SK-N-SH (cell line): ENCODE results near the gene KIF15. TPM values are rescaled to one million over a fixed set of nuclear protein-coding genes. Genes with fewer than 3 reads are reported as not detected.

Experiments
- CTCF ChIA-PET: fragments of 300-600, 350-600 bp; formaldehyde crosslinking; extraction: SDS; loops from one replicate; lab custom pipeline; 2021; lab: Yijun Ruan, JAX
- POLR2A ChIA-PET: fragments of 350-600 bp; sonication (Branson Sonifier 250); formaldehyde crosslinking; extraction: SDS; loops from one replicate; lab custom pipeline; 2020; ENCODE audit warnings: antibody characterized with exemption, inconsistent platforms; lab: Yijun Ruan, JAX
- DNase-seq: peaks from one replicate; pipeline ENCODE4 v3.0.0; 2012
- H2AFZ ChIP-seq: fragments of 200-600 bp; sonication (generic); 2 replicates; pipeline ENCODE4 v1.8.1; 2016; ENCODE audit warnings: antibody characterized with exemption, mild to moderate bottlenecking, low read depth
- H3F3A ChIP-seq: fragments of 200-600 bp; sonication (generic); replicated peaks from 2 replicates; pipeline ENCODE3; 2016; ENCODE audit warnings: antibody characterized with exemption, mild to moderate bottlenecking; ENCODE audit not compliant: insufficient read depth
- H3K27ac ChIP-seq, 2 experiments: fragments of 200-500 bp in 1 of 2; fragments of 200-600 bp in 1 of 2; sonication (Bioruptor generic) in 1 of 2; sonication (generic), shearing (Covaris generic) in 1 of 2; 2 replicates each; pipeline versions ENCODE4 v1.5.1 to v1.6.1; 2014 to 2016; ENCODE audit warnings: low read depth in 2 of 2, inconsistent platforms in 1 of 2, low read length in 1 of 2, mild to moderate bottlenecking in 1 of 2, mixed read lengths in 1 of 2
- H3K27me3 ChIP-seq: fragments of 200-600 bp; sonication (generic), shearing (Covaris generic); 2 replicates; pipeline ENCODE4 v1.6.1; 2016; ENCODE audit warnings: mixed run types; ENCODE audit not compliant: insufficient read depth
- H3K36me3 ChIP-seq, 2 experiments: fragments of 200-500 bp in 1 of 2; fragments of 200-600 bp in 1 of 2; sonication (Bioruptor generic) in 1 of 2; sonication (generic) in 1 of 2; replicated peaks in 1 of 2; 2 replicates each; pipeline versions ENCODE3 to v1.5.1; 2014 to 2016; ENCODE audit warnings: low read length in 1 of 2, mild to moderate bottlenecking in 1 of 2; ENCODE audit not compliant: insufficient read depth in 2 of 2, control insufficient read depth in 1 of 2
- H3K4me1 ChIP-seq, 2 experiments: fragments of 200-500 bp in 1 of 2; fragments of 200-600 bp in 1 of 2; sonication (Bioruptor generic) in 1 of 2; sonication (generic), shearing (Covaris generic) in 1 of 2; 2 replicates each; pipeline versions ENCODE4 v1.5.1 to v1.6.1; 2014 to 2016; ENCODE audit warnings: low read depth in 1 of 2, low read length in 1 of 2, mixed run types in 1 of 2; ENCODE audit not compliant: insufficient read depth in 2 of 2, control insufficient read depth in 1 of 2
- H3K4me2 ChIP-seq: fragments of 200-600 bp; sonication (generic), shearing (Covaris generic); 2 replicates; pipeline ENCODE4 v1.6.1; 2017; ENCODE audit warnings: mixed run types
- H3K4me3 ChIP-seq, 2 experiments: fragments of 200-500 bp in 1 of 2; fragments of 200-600 bp in 1 of 2; sonication (Bioruptor generic) in 1 of 2; sonication (generic), shearing (Covaris generic) in 1 of 2; 2 replicates each; pipeline versions ENCODE4 v1.5.1 to v1.8.1; 2014 to 2016; ENCODE audit warnings: low read depth in 2 of 2, inconsistent platforms in 1 of 2, low read length in 1 of 2, mild to moderate bottlenecking in 1 of 2, mixed read lengths in 1 of 2, moderate library complexity in 1 of 2
- H3K79me2 ChIP-seq: fragments of 200-600 bp; sonication (generic); 2 replicates; pipeline ENCODE4 v1.8.1; 2017; ENCODE audit warnings: mild to moderate bottlenecking; ENCODE audit not compliant: insufficient read depth
- H3K9ac ChIP-seq: fragments of 200-600 bp; sonication (generic); 2 replicates; pipeline ENCODE4 v1.6.1; 2017; ENCODE audit warnings: mixed run types
- H3K9me2 ChIP-seq: fragments of 200-600 bp; sonication (generic); 2 replicates; pipeline ENCODE4 v1.6.1; 2017; ENCODE audit warnings: mixed run types
- H3K9me3 ChIP-seq: fragments of 200-600 bp; sonication (generic); 2 replicates; pipeline ENCODE4 v1.6.1; 2017; ENCODE audit warnings: mixed run types, mild to moderate bottlenecking, moderate library complexity
- H4K20me1 ChIP-seq: fragments of 200-600 bp; sonication (generic); 2 replicates; pipeline ENCODE4 v1.6.1; 2017; ENCODE audit warnings: mild to moderate bottlenecking, mixed run types; ENCODE audit not compliant: insufficient read depth
- CTCF ChIP-seq: fragments of 200-600 bp; sonication (generic); IDR thresholded peaks from 2 replicates; pipeline ENCODE4 v1.6.1; 2017; ENCODE audit warnings: antibody characterized with exemption, mild to moderate bottlenecking, moderate library complexity
- ELF1 ChIP-seq: IDR thresholded peaks from 2 replicates; pipeline ENCODE4 v1.4.0; 2012
- EP300 ChIP-seq, 2 experiments: IDR thresholded peaks; 2 replicates each; pipeline versions ENCODE4 v1.4.0 to v1.6.1; 2012; ENCODE audit warnings: borderline replicate concordance in 1 of 2, low read depth in 1 of 2, low read length in 1 of 2
- FOXJ3 ChIP-seq: sonication (generic); formaldehyde crosslinking; IDR thresholded peaks from 2 replicates; pipeline ENCODE4 v1.5.1; 2020; ENCODE audit warnings: mild to moderate bottlenecking, missing genetic modification reagents
- GABPA ChIP-seq: IDR thresholded peaks from 2 replicates; pipeline ENCODE4 v1.4.0; 2012; ENCODE audit warnings: low read depth, mild to moderate bottlenecking
- GATA2 ChIP-seq: sonication (generic); formaldehyde crosslinking; IDR thresholded peaks from 2 replicates; pipeline ENCODE4 v1.5.0; 2020; ENCODE audit warnings: mild to moderate bottlenecking, missing genetic modification reagents
- IRF3 ChIP-seq: fragments of 150-350 bp; IDR thresholded peaks from 2 replicates; pipeline ENCODE4 v1.6.1; 2016; ENCODE audit warnings: mild to moderate bottlenecking, low read depth, low read length
- JUND ChIP-seq: IDR thresholded peaks from 2 replicates; pipeline ENCODE4 v1.4.0; 2012
- NRF1 ChIP-seq: IDR thresholded peaks from 2 replicates; pipeline ENCODE4 v1.6.1; 2012; ENCODE audit warnings: low read depth, mild to moderate bottlenecking, low read length
- PBX3 ChIP-seq: IDR thresholded peaks from 2 replicates; pipeline ENCODE4; 2012
- RAD21 ChIP-seq: IDR thresholded peaks from 2 replicates; pipeline ENCODE4 v1.6.1; 2012; ENCODE audit warnings: mild to moderate bottlenecking, low read length
- RCOR1 ChIP-seq: fragments of 150-350 bp; IDR thresholded peaks from 2 replicates; pipeline ENCODE4 v1.6.1; 2017; ENCODE audit warnings: antibody characterized with exemption, low read length
- RXRA ChIP-seq: IDR thresholded peaks from 2 replicates; pipeline ENCODE4 v1.4.0; 2012; ENCODE audit warnings: low read depth, mild to moderate bottlenecking, borderline replicate concordance
- SIN3A ChIP-seq: IDR thresholded peaks from 2 replicates; pipeline ENCODE4 v1.6.1; 2012; ENCODE audit warnings: low read depth, mild to moderate bottlenecking, low read length, moderate library complexity, borderline replicate concordance
- SMC3 ChIP-seq: IDR thresholded peaks from 2 replicates; pipeline ENCODE4 v1.6.1; 2012; ENCODE audit warnings: low read depth, low read length, improper control_type of control experiment
- TEAD4 ChIP-seq: IDR thresholded peaks from 2 replicates; pipeline ENCODE4 v1.4.0; 2012; ENCODE audit warnings: mild to moderate bottlenecking, borderline replicate concordance; ENCODE audit not compliant: insufficient read depth
- WGBS: methylation state at CpG from one replicate; pipeline ENCODE4 v1.1.6; 2017; ENCODE audit warnings: low lambda C conversion rate; 5-methylcytosine and 5-hydroxymethylcytosine counted together
- polyA plus RNA-seq, 3 experiments: library from polyadenylated mRNA; depleted of rRNA; stranded (reverse); fragments of >200 nt; gene quantifications; 2 replicates each; pipeline ENCODE4 v1.2.3, GENCODE V29; 2012

KIF15 gene
- polyA plus RNA-seq, 1 of the 3 experiments (the other 2 are of a cell fraction) = 2.3 TPM

DNA sequence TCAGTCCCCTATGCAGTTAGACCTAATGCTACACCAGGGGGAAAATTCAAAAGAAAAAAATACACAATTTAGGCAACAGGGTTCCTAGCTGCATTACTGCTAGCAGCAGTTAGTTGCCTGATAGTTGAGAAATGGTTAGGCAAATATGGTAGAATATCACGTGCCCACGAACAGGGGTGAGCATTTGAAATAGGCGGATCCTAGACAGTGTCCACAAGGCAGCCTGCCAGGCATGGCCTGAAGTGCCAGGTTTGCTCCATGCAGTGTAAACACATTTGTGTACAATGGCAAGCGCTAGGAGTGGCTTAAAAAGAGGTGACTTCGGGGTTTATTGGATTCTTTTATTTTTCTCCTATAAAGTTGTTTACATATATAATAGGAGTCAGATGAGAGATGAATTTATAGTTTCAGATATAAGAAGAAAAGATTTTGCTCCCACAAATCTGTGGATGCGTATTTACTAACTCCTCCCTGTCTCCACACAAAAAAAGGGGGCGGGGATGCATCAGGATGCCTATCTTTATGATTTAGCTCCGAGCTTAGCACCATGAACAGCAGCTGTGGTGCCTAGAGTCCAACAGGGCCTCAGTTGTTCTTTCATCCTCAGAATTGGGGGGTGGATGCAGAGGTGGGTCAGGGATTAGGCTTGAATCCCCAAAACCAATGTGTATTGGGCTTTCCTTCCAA is 108.9 kb downstream of the KIF15 start (continued):
- TF ChIP-seq IRF3 (no peak), RCOR1 (no peak), JUND (no peak), GATA2 (CRISPR knock-in tag) (no peak), TEAD4 (no peak), FOXJ3 (no peak), EP300 (IDR thresholded peaks at IDR 0.05; ENCODE audit: borderline replicate concordance in 1 of 2, low read depth in 1 of 2, low read length in 1 of 2) (no peak)

DNA sequence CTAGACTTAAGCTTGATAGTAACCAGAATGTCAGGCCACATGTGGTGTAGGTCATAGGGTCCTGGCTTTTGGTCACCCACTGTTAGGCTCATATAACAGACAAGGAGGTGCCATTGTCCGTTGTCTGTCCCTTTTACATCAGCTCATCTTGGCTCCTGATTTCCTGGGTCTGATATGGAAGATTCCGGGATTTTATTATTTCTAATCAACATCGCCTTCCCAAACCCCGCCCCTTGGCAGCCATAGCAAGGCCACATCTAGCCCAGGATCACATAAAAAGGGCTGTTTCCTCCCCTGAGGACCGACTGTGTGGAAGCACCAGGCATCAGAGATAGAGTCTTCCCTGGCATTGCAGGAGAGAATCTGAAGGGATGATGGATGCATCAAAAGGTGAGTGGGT is 112.7 kb downstream of the KIF15 start, which contains the start of gene TGM4:
TGM4 (plus strand) TSS at position 301 of the 400 bp plus-strand sequence; CDS start at position 372, 71 bp downstream.
- Histone ChIP-seq H3F3A (no peaks in the 10 kb centered on the region), H3K27ac (no peak within 1 kb of the TSS), H3K4me3 (no peak within 1 kb of the TSS), H3K9me2 (no peaks in the 10 kb centered on the region), H3K36me3 (no peaks in the 10 kb centered on the region), H3K9me3 (no peaks in the 10 kb centered on the region), H4K20me1 (no peaks in the 10 kb centered on the region), H2AFZ (no peak within 1 kb of the TSS), H3K27me3 (no peaks in the 10 kb centered on the region), H3K9ac (no peak within 1 kb of the TSS), H3K4me1 (no peaks in the 10 kb centered on the region), H3K4me2 (no peak within 1 kb of the TSS), H3K79me2 (no peaks in the 10 kb centered on the region)
- no peak for TF ChIP-seq SIN3A
- TF ChIP-seq GABPA = no peak
- TF ChIP-seq RXRA = no peak
- no peak for TF ChIP-seq PBX3
- no peak for TF ChIP-seq CTCF
- no peak for TF ChIP-seq NRF1
- TF ChIP-seq JUND = no peak
- no peak for TF ChIP-seq RAD21
- TF ChIP-seq GATA2 (CRISPR knock-in tag) = no peak
- TF ChIP-seq SMC3 = no peak
- no peak for TF ChIP-seq ELF1
- TF ChIP-seq FOXJ3 = no peak
- CTCF ChIA-PET = no interaction called here
- 83% methylated on average over 5 of the region's 5 CpGs for WGBS
- DNase-seq = no peak
- POLR2A ChIA-PET = no interaction called here
